Dermis microvascular lymphatic vessel endothelial cell (primary cell): ENCODE data around the gene TOE1. TPM values are rescaled to one million over a fixed set of nuclear protein-coding genes. Genes with fewer than 3 reads are reported as not detected.
A peak's percentile ranks its signal among the peaks of the same experiment; 100 is the strongest.
"Not testable (repeated sequence)": the region's sequence is repeated elsewhere in the genome, so short reads cannot be mapped to it uniquely, and the experiment has no call there.

ENCODE experiments used
- DNase-seq, 2 donors: peaks; one replicate each; pipeline versions ENCODE4 v3.0.0 to v3.0.0-alpha.2; 2010; ENCODE audit warnings: low read depth in 2 of 2
- total RNA-seq: library from RNA; depleted of rRNA; stranded (reverse); fragments of >200 nt; gene quantifications from 2 replicates; pipeline ENCODE4 v1.2.1, GENCODE V29; 2014

TOE1 gene
- total RNA-seq, 1 donor from 2014 or later: 15.1 TPM

DNA sequence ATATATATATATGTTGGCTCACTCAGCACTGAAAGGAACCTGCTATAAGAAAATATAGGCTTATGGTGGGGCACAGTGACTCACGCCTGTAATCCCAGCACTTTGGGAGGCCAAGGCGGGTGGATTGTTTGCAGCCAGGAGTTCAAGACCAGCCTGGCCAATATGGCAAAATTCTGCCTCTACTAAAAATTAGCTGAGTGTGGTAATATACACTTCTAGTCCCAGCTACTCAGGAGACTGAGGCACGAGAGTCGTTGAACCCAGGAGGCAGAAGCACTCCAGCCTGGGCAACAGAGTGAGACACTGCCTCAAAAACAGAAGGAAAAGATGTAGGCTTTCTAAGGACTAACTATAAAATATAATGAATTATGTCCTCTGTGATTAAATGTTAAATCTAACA, 14.9 kb downstream of the TOE1 start:
- DNase-seq: no peak

DNA sequence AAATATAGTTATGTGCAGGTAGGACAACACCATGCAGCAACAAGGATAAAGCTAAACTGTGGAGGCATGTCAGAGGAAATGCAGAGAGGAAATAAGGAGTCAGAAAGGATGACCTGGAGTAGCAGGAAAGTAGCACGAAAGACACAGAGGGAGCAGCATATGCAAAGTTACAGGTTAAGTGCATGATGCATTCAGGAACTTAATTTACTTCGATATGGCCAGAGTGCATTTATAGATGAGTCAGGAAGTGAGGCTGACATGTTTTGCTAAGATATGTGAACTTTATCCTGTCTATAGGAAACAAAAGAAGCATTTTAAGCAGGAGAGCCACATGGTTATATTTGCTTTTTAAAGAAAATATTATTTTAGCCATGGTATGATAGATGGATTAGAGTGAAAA, 15.7 kb downstream of the TOE1 start:
- peak in 1 of 2 donors; percentile 42 for DNase-seq

GRCh38 chr1:45356186-45356585, 16.2 kb downstream of the TOE1 start:
- DNase-seq: no peak

- peak; percentile 62 to 77 for DNase-seq
These were observed 20.0 kb downstream of the TOE1 start for GRCh38 chr1:45359882-45360513.

- peak; percentile 57 to 77 for DNase-seq
These were observed 21.0 kb downstream of the TOE1 start for GRCh38 chr1:45360981-45361380.

DNA sequence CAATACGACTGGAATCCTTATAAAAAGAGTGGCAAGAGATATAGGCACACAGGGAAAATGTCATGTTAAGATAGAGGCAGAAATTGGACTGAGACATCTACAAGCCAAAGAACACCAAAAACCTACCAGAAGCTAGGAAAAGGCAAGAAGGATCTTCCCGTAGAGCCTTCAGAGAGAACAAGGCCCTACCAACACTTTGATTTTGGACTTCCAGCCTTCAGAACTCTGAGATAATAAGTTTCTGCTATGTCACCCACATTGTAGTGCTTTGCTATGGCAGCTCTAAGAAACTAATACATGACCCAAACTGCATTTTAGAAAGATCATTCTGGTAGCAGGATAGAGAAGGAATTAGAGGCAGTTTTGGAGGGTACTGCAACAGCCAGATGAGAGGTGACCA, 24.3 kb downstream of the TOE1 start:
- DNase-seq: no peak

DNA sequence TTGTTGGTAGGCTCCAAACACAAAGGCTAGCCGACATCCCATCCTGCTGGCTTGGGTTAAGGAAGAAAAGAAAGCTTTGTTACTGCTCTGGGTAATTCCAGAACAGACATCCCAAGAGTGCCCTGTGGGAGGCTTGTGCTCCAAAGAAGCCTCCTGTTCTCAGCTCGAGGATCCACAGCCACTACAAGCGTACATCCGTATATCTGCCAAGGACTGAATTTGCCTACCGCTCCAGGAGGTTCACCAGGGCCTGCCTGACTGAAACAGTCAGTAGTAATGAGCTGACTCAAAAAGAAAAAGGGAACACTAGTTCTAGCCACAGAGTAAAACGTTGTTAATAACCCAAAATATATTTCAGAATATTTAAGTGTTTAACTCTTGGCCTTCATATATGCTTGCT, 25.1 kb downstream of the TOE1 start:
- DNase-seq: no peak

DNA sequence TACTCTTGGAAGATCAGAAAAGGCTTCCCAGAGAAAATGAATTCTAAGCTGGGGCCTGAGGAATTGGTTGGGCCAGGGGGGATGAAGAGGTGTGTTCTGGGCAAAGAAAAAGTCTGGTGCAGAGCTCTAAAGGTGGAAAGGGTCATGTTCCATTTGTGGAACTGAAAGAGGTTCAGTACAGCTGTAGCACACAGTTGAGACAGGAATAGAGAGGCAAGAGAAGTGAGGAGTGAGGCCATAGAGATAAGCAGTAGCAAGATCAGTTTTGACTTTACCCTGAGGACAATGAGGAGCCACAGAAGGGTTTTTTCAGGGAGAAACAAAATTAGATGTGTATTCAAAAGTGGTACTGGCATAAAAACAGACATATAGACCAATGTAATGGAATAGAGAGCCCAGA, 30.6 kb downstream of the TOE1 start:
- DNase-seq: no peak

GRCh38 chr1:45373573-45373972, 33.6 kb downstream of the TOE1 start:
- no peak for DNase-seq

- no peak for DNase-seq
These were observed 35.4 kb downstream of the TOE1 start for GRCh38 chr1:45375104-45376090.

DNA sequence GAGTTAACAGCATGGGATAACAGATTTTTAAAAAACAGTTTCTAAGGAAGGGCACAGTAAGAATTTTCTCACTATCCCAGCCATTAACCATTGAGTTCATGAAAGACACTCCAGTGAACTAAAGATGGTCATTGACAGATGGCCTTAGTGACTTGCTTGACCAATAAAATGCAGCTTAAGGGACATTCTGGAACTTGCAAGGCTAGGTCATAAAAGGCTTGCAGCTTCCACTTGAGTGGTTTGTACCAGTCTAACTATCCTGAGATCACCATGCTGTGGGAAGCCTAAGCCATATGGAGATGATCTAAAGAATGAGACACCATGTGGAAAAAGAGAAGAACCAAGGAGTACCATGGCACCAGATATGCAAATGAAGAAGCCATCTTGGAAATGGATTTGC, 38.2 kb downstream of the TOE1 start:
- DNase-seq: no peak

- no peak for DNase-seq
These were observed 39.6 kb downstream of the TOE1 start for GRCh38 chr1:45379524-45379923.

DNA sequence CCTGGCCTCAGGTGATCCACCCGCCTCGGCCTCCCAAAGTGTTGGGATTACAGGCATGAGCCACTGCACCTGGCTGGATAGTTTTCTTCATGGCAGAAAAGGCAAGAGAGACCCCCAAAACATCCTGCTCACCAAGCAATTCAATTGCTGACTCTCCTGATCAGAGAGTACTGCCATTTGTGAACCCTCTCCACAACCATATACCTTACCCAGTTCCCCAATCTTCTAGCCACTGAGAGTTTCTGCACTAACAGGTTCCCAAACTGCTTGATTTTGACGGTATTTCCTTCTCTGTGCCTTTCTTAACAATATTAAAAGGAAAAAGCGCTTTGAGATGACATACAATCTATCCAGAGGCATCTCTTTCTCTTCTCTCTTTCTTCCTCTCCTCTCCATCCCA, 40.2 kb downstream of the TOE1 start:
- no peak for DNase-seq

DNA sequence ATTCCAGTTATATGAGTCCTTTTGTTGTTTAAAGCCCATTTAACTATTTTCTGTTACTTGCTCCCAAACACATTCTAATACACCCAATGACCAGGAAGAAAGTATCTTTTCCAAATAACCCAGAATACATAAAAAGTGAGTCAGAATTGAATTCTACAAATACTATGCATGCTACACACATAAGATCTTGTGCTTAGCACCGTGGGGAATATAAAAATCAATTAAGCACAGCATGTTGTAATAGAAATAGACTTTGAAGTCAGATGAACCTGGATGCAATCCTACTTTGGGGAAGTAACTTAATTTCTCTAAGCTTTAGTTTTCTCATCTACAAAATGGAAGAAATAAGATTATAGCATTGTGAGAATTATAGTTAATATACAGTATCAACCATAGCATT, 40.8 kb downstream of the TOE1 start:
- no peak for DNase-seq

GRCh38 chr1:45381243-45381642, 41.3 kb downstream of the TOE1 start:
- no peak for DNase-seq

- DNase-seq: no peak
These were observed 43.2 kb downstream of the TOE1 start for GRCh38 chr1:45383191-45383590.

- DNase-seq: not testable (repeated sequence)
These were observed 44.2 kb downstream of the TOE1 start for GRCh38 chr1:45384213-45384612.

- DNase-seq: no peak
These were observed 45.3 kb downstream of the TOE1 start for GRCh38 chr1:45385302-45385701.

DNA sequence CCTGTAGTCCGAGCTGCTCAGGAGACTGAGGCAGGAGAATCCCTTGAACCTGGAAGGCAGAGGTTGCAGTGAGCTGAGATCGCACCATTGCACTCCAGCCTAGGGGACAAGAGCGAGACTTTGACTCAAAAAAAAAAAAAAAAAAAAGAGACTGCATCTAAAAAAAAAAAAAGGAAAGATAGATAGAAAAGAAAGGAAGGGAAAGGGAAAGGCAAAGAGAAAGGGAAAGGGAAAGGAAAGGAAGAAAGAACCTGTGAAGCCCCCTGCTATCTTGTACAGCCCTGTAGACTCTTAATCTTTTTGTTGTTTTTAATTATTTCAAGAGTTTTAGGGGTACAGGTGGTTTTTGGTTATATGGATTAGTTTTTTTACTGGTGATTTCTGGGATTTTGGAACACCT, 46.2 kb downstream of the TOE1 start:
- DNase-seq: no peak
